H1 (cell line): Measurements from ENCODE around the gene MEIS2. TPM values are rescaled to one million over a fixed set of nuclear protein-coding genes. Genes with fewer than 3 reads are reported as not detected.

ENCODE experiments used
- CTCF ChIA-PET: fragments of 300-600 bp; sonication (Branson Sonifier 250); formaldehyde crosslinking; loops from one replicate; lab custom pipeline; 2021; ENCODE audit not compliant: partially characterized antibody; lab: Charles Lee
- POLR2A ChIA-PET: fragments of 300-600 bp; sonication (Branson Sonifier 250); formaldehyde crosslinking; loops from one replicate; lab custom pipeline; 2021; ENCODE audit warnings: inconsistent platforms; ENCODE audit not compliant: partially characterized antibody; lab: Charles Lee
- DNase-seq, 2 experiments: peaks; one replicate each; pipeline versions ENCODE4 v3.0.0 to v3.0.0-alpha.2; 2010 to 2022; ENCODE audit warnings: low spot score in 2 of 2, low read depth in 1 of 2, mixed read lengths in 1 of 2
- FAIRE-seq: peaks from 2 replicates; lab custom pipeline; 2011; peaks lifted over from hg19 to GRCh38; lab: Jason Lieb, UNC
- H2AFZ ChIP-seq: 2 replicates; pipeline ENCODE4 v1.8.1; 2012; ENCODE audit warnings: low read length, inconsistent platforms
- H2AK5ac ChIP-seq: 2 replicates; pipeline ENCODE4 v1.6.1; 2013; ENCODE audit warnings: low read depth, low read length
- H2BK120ac ChIP-seq: replicated peaks from 2 replicates; pipeline ENCODE3; 2013; ENCODE audit warnings: low read depth, low read length, inconsistent platforms
- H2BK12ac ChIP-seq: 2 replicates; pipeline ENCODE4 v1.6.1; 2013; ENCODE audit warnings: low read depth, low read length
- H2BK15ac ChIP-seq: 2 replicates; pipeline ENCODE4 v1.6.1; 2013; ENCODE audit warnings: low read length
- H2BK20ac ChIP-seq: 2 replicates; pipeline ENCODE4 v1.6.1; 2013; ENCODE audit warnings: low read length
- H2BK5ac ChIP-seq: 2 replicates; pipeline ENCODE4 v1.6.1; 2013; ENCODE audit warnings: low read depth, low read length
- H3K14ac ChIP-seq: 2 replicates; pipeline ENCODE4 v1.6.1; 2013; ENCODE audit warnings: inconsistent platforms; ENCODE audit not compliant: insufficient read length
- H3K18ac ChIP-seq: 2 replicates; pipeline ENCODE4 v1.6.1; 2013; ENCODE audit warnings: low read length; ENCODE audit errors: extremely low read depth
- H3K23ac ChIP-seq: 2 replicates; pipeline ENCODE4 v1.6.1; 2013; ENCODE audit warnings: inconsistent platforms; ENCODE audit not compliant: insufficient read length
- H3K23me2 ChIP-seq: 2 replicates; pipeline ENCODE4 v1.6.1; 2013; ENCODE audit warnings: low read depth, low read length
- H3K27ac ChIP-seq: 2 replicates; pipeline ENCODE4 v1.6.1; 2011; ENCODE audit warnings: low read depth, low read length, inconsistent platforms
- H3K27me3 ChIP-seq, 4 experiments: replicated peaks in 1 of 4; 1 replicate in 1 of 4; 2 replicates in 3 of 4; pipeline versions ENCODE4 v1.6.1 to v1.8.1; 2011 to 2013; ENCODE audit warnings: low read length in 3 of 4, mild to moderate bottlenecking in 3 of 4, inconsistent platforms in 2 of 4, mixed read lengths in 2 of 4, moderate library complexity in 1 of 4; ENCODE audit not compliant: control insufficient read depth in 3 of 4, insufficient read depth in 3 of 4; ENCODE audit errors: extremely low read depth in 1 of 4
- H3K36me3 ChIP-seq, 4 experiments: 2 replicates each; pipeline versions ENCODE4 v1.6.1 to v1.8.1; 2011 to 2013; ENCODE audit warnings: mild to moderate bottlenecking in 4 of 4, low read length in 3 of 4, moderate library complexity in 2 of 4, control low read depth in 1 of 4, inconsistent platforms in 1 of 4; ENCODE audit not compliant: insufficient read depth in 4 of 4, control insufficient read depth in 2 of 4
- H3K4ac ChIP-seq: replicated peaks from 2 replicates; pipeline ENCODE3; 2013; ENCODE audit warnings: low read length, low read depth, mixed read lengths, inconsistent platforms; ENCODE audit not compliant: insufficient read length
- H3K4me1 ChIP-seq, 4 experiments: replicated peaks in 1 of 4; 1 replicate in 1 of 4; 2 replicates in 3 of 4; pipeline versions ENCODE4 v1.6.1 to v1.8.1; 2011 to 2013; ENCODE audit warnings: low read length in 3 of 4, inconsistent platforms in 2 of 4, mixed read lengths in 1 of 4; ENCODE audit not compliant: insufficient read depth in 4 of 4, control insufficient read depth in 3 of 4
- H3K4me2 ChIP-seq, 2 experiments: 2 replicates each; pipeline versions ENCODE4 v1.6.1 to v1.8.1; 2011 to 2013; ENCODE audit warnings: low read depth in 2 of 2, low read length in 2 of 2, control low read depth in 1 of 2, inconsistent platforms in 1 of 2, mild to moderate bottlenecking in 1 of 2; ENCODE audit not compliant: insufficient read depth in 1 of 2
- H3K4me3 ChIP-seq, 4 experiments: fragments of 200-600, 300-600 bp in 1 of 4; sonication (generic), shearing (Covaris generic), sonication (Bioruptor Twin) in 1 of 4; 2 replicates each; pipeline versions ENCODE4 v1.5.1 to v1.8.1; 2011 to 2016; ENCODE audit warnings: low read length in 4 of 4, low read depth in 3 of 4, control low read depth in 2 of 4, inconsistent platforms in 2 of 4, mild to moderate bottlenecking in 2 of 4, mixed read lengths in 1 of 4, moderate library complexity in 1 of 4; ENCODE audit not compliant: insufficient read depth in 2 of 4; ENCODE audit errors: extremely low read depth in 1 of 4
- H3K56ac ChIP-seq: replicated peaks from 2 replicates; pipeline ENCODE3; 2013; ENCODE audit warnings: low read depth, mild to moderate bottlenecking, mixed read lengths, low read length, inconsistent platforms; ENCODE audit not compliant: insufficient read length
- H3K79me1 ChIP-seq: 2 replicates; pipeline ENCODE4 v1.6.1; 2013; ENCODE audit warnings: low read depth, low read length, control low read depth
- H3K79me2 ChIP-seq, 2 experiments: 2 replicates each; pipeline versions ENCODE4 v1.6.1 to v1.8.1; 2012 to 2013; ENCODE audit warnings: low read length in 2 of 2, mild to moderate bottlenecking in 2 of 2, inconsistent platforms in 1 of 2; ENCODE audit not compliant: insufficient read depth in 2 of 2, control insufficient read depth in 1 of 2
- H3K9ac ChIP-seq, 4 experiments: replicated peaks in 1 of 4; 1 replicate in 1 of 4; 2 replicates in 3 of 4; pipeline versions ENCODE4 v1.6.1 to v1.8.1; 2011 to 2013; ENCODE audit warnings: low read depth in 3 of 4, low read length in 3 of 4, control low read depth in 2 of 4, mild to moderate bottlenecking in 2 of 4, moderate library complexity in 2 of 4, inconsistent platforms in 1 of 4; ENCODE audit errors: extremely low read depth in 1 of 4
- H3K9me3 ChIP-seq, 2 experiments: 2 replicates each; pipeline versions ENCODE4 v1.6.1 to v1.8.1; 2012 to 2013; ENCODE audit warnings: mild to moderate bottlenecking in 2 of 2, moderate library complexity in 2 of 2, control low read depth in 1 of 2, inconsistent platforms in 1 of 2, low read depth in 1 of 2, low read length in 1 of 2, mixed read lengths in 1 of 2; ENCODE audit not compliant: insufficient read depth in 2 of 2
- H4K20me1 ChIP-seq, 2 experiments: replicated peaks in 1 of 2; 2 replicates each; pipeline versions ENCODE3 to v1.8.1; 2011 to 2013; ENCODE audit warnings: inconsistent platforms in 2 of 2, low read length in 2 of 2, mild to moderate bottlenecking in 1 of 2; ENCODE audit not compliant: insufficient read depth in 2 of 2, control insufficient read depth in 1 of 2
- H4K5ac ChIP-seq: 2 replicates; pipeline ENCODE4 v1.6.1; 2013; ENCODE audit warnings: low read length, low read depth, mixed read lengths, inconsistent platforms; ENCODE audit not compliant: insufficient read length
- H4K8ac ChIP-seq: 2 replicates; pipeline ENCODE4 v1.8.0; 2013; ENCODE audit warnings: mild to moderate bottlenecking, moderate library complexity, low read length, inconsistent platforms; ENCODE audit not compliant: insufficient read depth; ENCODE audit errors: extremely low read depth
- H4K91ac ChIP-seq: replicated peaks from 2 replicates; pipeline ENCODE3; 2013; ENCODE audit warnings: low read length, mixed read lengths, inconsistent platforms; ENCODE audit not compliant: insufficient read length
- EZH2 ChIP-seq: fragments of 200-600 bp; sonication (generic); IDR thresholded peaks from 2 replicates; pipeline ENCODE4 v1.7.1; 2012; ENCODE audit warnings: low read depth, mild to moderate bottlenecking, moderate library complexity, low read length, inconsistent platforms; ENCODE audit not compliant: severe bottlenecking
- TCF12 ChIP-seq: IDR thresholded peaks from 2 replicates; pipeline ENCODE4 v1.6.1; 2011; ENCODE audit warnings: low read depth, mild to moderate bottlenecking, low read length
- WGBS, 2 experiments: shearing (Covaris generic) in 1 of 2; methylation state at CpG; one replicate each; pipeline versions ENCODE4 v1.1.6 to v1.1.7; 2013 to 2015; ENCODE audit warnings: low lambda C conversion rate in 2 of 2, mixed read lengths in 2 of 2, inconsistent platforms in 1 of 2, low coverage in 1 of 2, missing lambda C conversion rate in 1 of 2; ENCODE audit not compliant: insufficient replicate concordance in 2 of 2, insufficient coverage in 1 of 2, insufficient read length in 1 of 2; ENCODE audit errors: extremely low coverage in 1 of 2, missing lambda C conversion rate in 1 of 2; 5-methylcytosine and 5-hydroxymethylcytosine counted together
- polyA plus RNA-seq, 7 experiments: library from polyadenylated mRNA; depleted of rRNA in 3 of 7; stranded (reverse) in 5 of 7; unstranded in 2 of 7; fragments of >200 nt in 5 of 7; fragments of 200-250 nt in 2 of 7; gene quantifications; 1 replicate in 5 of 7; 2 replicates in 1 of 7; 4 replicates in 1 of 7; pipeline versions ENCODE4 v1.2.1 to v1.2.3, GENCODE V29; 2011 to 2013; ENCODE audit warnings: missing spikeins in 2 of 7, mixed read lengths in 2 of 7
- total RNA-seq: library from RNA; stranded (reverse); fragmentation: NEBNext Ultra II Directional; extraction: Animal tissue kit (Norgen Biotek cat#: 25700); gene quantifications from 2 replicates; pipeline ENCODE4 v1.2.1, GENCODE V29; 2021

The MEIS2 gene
- total and polyA plus RNA-seq, 2 of the 8 experiments (the other 6 are each of a cell fraction or from before 2014, with no cell fraction given) = 0.22 to 1.2 TPM

DNA sequence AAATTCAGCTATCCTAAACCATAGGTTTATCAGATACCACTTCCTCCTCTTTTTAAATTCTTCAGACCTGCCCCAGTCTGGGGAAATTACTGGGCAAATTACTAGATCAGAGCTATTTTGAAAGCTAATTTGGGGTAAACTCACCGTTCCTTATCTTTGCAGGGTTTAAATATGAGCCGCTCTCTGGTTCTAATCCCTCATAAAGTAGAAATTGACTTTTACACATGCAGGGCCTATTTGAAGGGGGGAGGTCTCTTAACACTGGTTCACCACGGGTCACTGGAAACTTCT, 11.0 kb upstream of the MEIS2 start:
- Histone ChIP-seq H3K4me1 (peaks cover 7 to 18% (median 11%) of the 10 kb centered on the region in 4 experiments), H3K36me3 (no peaks in the 10 kb centered on the region), H2BK15ac (no peak overlapping the region), H3K23ac (no peak overlapping the region), H2AFZ (no peak overlapping the region), H4K5ac (no peak overlapping the region), H2AK5ac (no peak overlapping the region), H3K23me2 (peaks cover 18% of the 10 kb centered on the region; the same call in 1 of the 2 replicates), H3K27ac (no peak overlapping the region), H3K27me3 (peaks cover 36 to 66% (median 54%) of the 10 kb centered on the region in 4 experiments), H2BK5ac (no peak overlapping the region), H3K18ac (no peak overlapping the region), H4K91ac (no peak overlapping the region), H2BK12ac (no peak overlapping the region), H3K4me3 (peak overlapping the region in 3 of 4 experiments; percentile 36 to 74 (median 48); a peak in 4 of 8 replicates), H2BK20ac (no peak overlapping the region), H3K4me2 (peak overlapping the region; percentile 77 to 92; a peak in 2 of 4 replicates), H2BK120ac (no peak overlapping the region), H4K8ac (no peak overlapping the region), H3K79me1 (no peaks in the 10 kb centered on the region), H3K9me3 (no peaks in the 10 kb centered on the region; a peak in 1 of 4 replicates), H4K20me1 (peaks cover 2 to 3% of the 10 kb centered on the region in 2 experiments), H3K4ac (no peak overlapping the region), H3K56ac (no peak overlapping the region), H3K14ac (no peak overlapping the region), H3K79me2 (no peaks in the 10 kb centered on the region), H3K9ac (no peak overlapping the region)
- FAIRE-seq = no peak
- no peak for DNase-seq
- WGBS, 2 experiments = 36% methylated on average over 2 of the region's 3 CpGs; no CpG with 5 or more reads in 1 of the 2 experiments
- POLR2A ChIA-PET = interaction anchor here (0.6 to 1.6 kb wide), 3 partner anchors 10 to 230 kb away, joined by 3 to 7 read pairs (median 5); no protein-coding TSS in a partner anchor
- TF ChIP-seq TCF12 = no peak
- TF ChIP-seq EZH2 = peak; percentile 1
- CTCF ChIA-PET = interaction anchor here (0.6 to 1.9 kb wide), 10 partner anchors 16 to 255 kb away, joined by 3 to 13 read pairs (median 4); no protein-coding TSS in a partner anchor
